PC-9 (cell line): ENCODE measurements around the gene BCL2L11.

Experiments
- CTCF ChIP-seq: fragments of 200-600 bp; sonication (generic); conservative IDR thresholded peaks from 2 replicates; pipeline ENCODE4 v1.6.1; 2017; ENCODE audit warnings: mixed run types, antibody characterized with exemption, mild to moderate bottlenecking, moderate library complexity
- EZH2 ChIP-seq: fragments of 200-600 bp; sonication (generic); IDR thresholded peaks from 2 replicates; pipeline ENCODE4 v1.8.0; 2017; ENCODE audit warnings: antibody characterized with exemption, low read depth

- TF ChIP-seq CTCF (no peak), EZH2 (no peak)
Observed at GRCh38 chr2:111149882-111150455, 29.3 kb downstream of the BCL2L11 start.
